GM08714 (cell line): Measurements from ENCODE around the gene CDYL.

ENCODE experiments used
- H3K4me3 ChIP-seq: fragments of 200-500 bp; sonication (Bioruptor generic); 2 replicates; pipeline ENCODE4 v1.5.1; 2014; ENCODE audit warnings: mild to moderate bottlenecking, low read length, inconsistent platforms
- ZNF274 ChIP-seq: IDR thresholded peaks from 2 replicates; pipeline ENCODE4 v1.6.1; 2012; ENCODE audit warnings: mild to moderate bottlenecking, low read depth, low read length

CDYL gene

GRCh38 chr6:4884646-4885340, 108.6 kb downstream of the CDYL start:
- TF ChIP-seq ZNF274 = no peak
- H3K4me3 ChIP-seq = peak overlapping the region; percentile 50; the same call in 1 of the 2 replicates

- peak overlapping the region; percentile 50; the same call in 1 of the 2 replicates for H3K4me3 ChIP-seq
- no peak for TF ChIP-seq ZNF274
These were observed 109.2 kb downstream of the CDYL start for GRCh38 chr6:4885341-4885933.

- H3K4me3 ChIP-seq = no peak overlapping the region
- TF ChIP-seq ZNF274 = no peak
These were observed 112.6 kb downstream of the CDYL start for GRCh38 chr6:4888841-4889240.

- no peak overlapping the region for H3K4me3 ChIP-seq
- TF ChIP-seq ZNF274 = no peak
These were observed 113.5 kb downstream of the CDYL start for GRCh38 chr6:4889701-4890100.

GRCh38 chr6:4890191-4890590, 114.0 kb downstream of the CDYL start:
- no peak overlapping the region for H3K4me3 ChIP-seq
- no peak for TF ChIP-seq ZNF274

- H3K4me3 ChIP-seq = no peak overlapping the region
- no peak for TF ChIP-seq ZNF274
These were observed 114.4 kb downstream of the CDYL start for GRCh38 chr6:4890627-4891026.

GRCh38 chr6:4891141-4891540, 114.9 kb downstream of the CDYL start:
- no peak overlapping the region for H3K4me3 ChIP-seq
- no peak for TF ChIP-seq ZNF274

GRCh38 chr6:4892785-4893485, 116.7 kb downstream of the CDYL start:
- no peak overlapping the region for H3K4me3 ChIP-seq
- no peak for TF ChIP-seq ZNF274

- no peak for TF ChIP-seq ZNF274
These were observed 117.8 kb downstream of the CDYL start for GRCh38 chr6:4894049-4894448.

GRCh38 chr6:4895971-4896370, 119.8 kb downstream of the CDYL start:
- TF ChIP-seq ZNF274 = no peak

More at GRCh38 chr6:4894049-4894448, 117.8 kb downstream of the CDYL start:
- no peak overlapping the region for H3K4me3 ChIP-seq

GRCh38 chr6:4896401-4896800, 120.2 kb downstream of the CDYL start:
- TF ChIP-seq ZNF274 = no peak
- H3K4me3 ChIP-seq = no peak overlapping the region

More at GRCh38 chr6:4895971-4896370, 119.8 kb downstream of the CDYL start:
- H3K4me3 ChIP-seq = no peak overlapping the region

- no peak for TF ChIP-seq ZNF274
- no peak overlapping the region for H3K4me3 ChIP-seq
These were observed 123.2 kb downstream of the CDYL start for GRCh38 chr6:4899249-4900034.

- no peak for TF ChIP-seq ZNF274
- no peak overlapping the region for H3K4me3 ChIP-seq
These were observed 125.3 kb downstream of the CDYL start for GRCh38 chr6:4901386-4902061.

- TF ChIP-seq ZNF274 = no peak
- no peak overlapping the region for H3K4me3 ChIP-seq
These were observed 126.2 kb downstream of the CDYL start for GRCh38 chr6:4902363-4902762.
